HG02763 (cell line): ENCODE measurements around the gene ZNF438.

ENCODE experiments used
- ATAC-seq: cut with Tn5 transposase; IDR thresholded peaks from one replicate; pipeline ENCODE4 v1.9.1; 2021; ENCODE audit warnings: mild to moderate bottlenecking, moderate library complexity; ENCODE audit not compliant: unreplicated experiment

Gene ZNF438

DNA sequence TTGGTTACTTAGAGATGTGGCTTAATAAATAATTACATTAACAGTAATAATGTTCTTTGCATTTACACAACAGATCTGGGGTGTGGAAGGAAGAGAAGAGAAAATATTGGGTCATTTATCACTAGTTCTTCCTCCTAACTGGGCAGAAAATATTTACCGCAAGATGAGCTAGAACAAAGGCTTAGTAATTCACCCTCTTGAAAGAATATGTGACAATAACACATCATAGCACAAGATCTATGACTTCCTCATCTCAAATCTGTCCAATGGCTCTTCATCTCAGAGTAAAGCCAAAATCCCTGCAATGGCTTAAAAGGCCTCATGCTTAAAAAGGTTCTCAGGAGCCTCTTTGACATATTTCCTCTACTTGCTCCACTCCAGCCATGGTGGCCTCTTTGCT lies 178.6 kb downstream of the ZNF438 start:
- ATAC-seq, result no peak

DNA sequence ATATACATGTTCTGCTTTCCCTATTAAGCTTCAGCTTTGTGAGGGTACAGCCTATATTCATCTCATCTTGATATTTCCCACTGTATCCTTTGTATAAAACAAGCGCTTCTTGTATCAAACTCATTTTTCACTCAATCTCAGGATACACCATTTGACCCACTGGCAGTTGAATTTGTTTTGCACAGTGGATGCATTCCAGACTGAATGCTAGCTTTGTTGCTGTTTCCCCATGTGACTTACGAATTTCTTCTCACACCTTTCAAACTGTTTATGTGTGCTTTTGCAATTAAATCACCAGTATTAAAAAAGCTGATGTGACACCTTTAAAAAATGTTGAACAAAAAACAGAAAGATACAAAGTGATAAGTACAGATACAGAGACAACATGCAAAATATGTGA lies 180.9 kb downstream of the ZNF438 start:
- ATAC-seq, result no peak

DNA sequence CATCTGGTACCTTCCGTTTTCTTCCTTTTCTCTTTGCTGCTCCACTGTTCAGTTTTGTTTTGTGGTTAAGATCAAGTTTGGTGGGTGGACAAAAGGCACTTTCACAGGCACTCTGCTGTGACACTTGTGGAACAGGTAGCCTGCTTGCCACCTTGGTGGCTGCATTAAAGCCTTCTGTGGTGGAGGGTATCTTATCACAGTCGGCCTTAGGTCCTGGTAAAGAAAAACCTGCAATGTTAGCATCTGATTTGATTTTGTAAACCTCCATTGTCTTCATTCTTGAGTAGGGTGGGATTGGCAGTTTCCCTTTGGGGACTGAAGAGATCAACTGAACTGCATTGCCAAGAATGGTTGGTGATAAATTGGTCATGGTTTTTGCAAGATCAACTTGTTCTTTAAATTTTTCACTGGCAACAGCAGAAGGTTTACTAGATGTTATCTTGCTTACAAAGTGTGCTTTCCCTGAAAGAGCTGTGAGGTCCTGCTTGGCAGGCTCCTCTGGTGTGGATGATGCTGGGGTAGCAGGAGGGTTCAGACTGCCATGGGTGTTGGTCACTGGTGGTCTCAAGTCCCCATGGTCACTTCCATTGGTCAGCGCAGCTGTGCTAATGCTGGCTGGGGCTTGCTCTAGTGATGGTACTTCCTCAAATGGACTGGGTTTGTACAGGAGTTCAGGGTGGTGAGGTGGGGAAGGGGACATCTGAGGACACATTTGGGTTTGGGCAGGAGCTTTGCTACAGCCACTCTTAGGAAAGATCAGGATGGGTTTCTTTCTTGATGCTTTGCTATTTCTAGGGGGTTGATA lies 182.2 kb downstream of the ZNF438 start:
- no peak for ATAC-seq

DNA sequence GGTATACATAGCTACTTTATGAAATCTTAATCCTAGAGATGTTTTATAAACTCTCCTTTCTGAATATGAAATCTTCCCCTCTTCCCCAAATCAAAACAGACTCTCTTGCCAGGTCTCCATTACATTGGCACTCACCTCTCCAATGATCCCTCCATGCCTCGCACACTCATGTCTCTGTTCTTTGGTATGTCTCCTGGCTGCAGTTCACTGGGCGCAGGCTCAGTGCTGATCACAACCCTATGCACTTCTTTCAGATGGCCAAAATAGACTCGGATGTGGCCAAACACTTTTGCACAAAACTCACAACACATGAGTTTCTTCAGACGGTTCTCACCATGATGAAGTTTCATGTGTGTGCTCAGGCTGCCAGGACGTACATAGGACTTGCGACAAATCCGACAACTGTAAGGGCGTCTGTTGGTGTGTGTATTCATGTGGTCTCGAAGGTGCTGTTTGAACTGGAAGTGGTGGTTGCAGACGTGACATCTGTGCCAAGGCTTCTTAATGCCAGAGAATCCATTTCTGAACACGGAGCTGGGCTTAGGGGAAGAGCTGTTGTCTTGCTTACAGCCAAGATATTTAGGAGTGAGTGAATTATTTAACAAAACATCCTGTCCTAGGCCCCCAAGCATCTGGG lies 183.2 kb downstream of the ZNF438 start:
- no peak for ATAC-seq

DNA sequence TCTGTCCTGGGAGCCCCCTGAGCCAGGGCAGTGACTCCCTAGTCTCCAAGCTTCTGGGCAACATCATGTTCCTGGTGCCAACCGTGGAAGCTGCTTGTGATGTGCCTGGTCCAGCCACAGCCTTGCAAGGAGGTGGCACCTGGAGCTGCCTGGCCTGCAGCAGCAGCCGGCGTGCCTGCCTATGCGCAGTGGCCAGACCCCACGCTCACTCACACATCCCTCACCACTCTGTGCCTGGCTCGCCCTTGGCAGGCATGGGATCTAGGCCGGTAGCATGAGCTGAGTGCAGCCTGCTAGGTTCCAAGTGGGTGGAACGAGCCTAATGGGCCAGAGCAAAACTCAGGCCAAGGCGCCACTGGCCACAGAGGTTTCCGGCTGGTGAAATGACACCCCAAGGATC lies 184.0 kb downstream of the ZNF438 start:
- ATAC-seq, result no peak

DNA sequence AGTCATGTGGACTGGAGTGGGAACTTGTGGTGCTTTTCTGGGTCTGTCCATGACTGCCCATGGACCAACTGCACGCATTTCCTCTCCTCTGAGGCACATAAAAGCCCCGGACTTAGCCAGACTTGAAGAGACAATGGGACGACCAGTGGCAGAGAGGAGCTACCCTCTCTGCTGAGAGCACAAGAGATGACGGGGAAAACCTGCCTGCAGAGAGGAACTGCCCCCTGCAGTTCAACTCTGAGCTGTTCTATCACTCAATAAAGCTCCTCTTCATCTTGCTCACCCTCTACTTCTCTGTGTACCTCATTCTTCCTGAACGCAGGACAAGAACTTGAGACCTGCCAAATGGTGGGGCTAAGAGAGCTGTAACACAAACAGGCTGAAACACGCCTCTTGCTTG lies 184.5 kb downstream of the ZNF438 start:
- no peak for ATAC-seq

DNA sequence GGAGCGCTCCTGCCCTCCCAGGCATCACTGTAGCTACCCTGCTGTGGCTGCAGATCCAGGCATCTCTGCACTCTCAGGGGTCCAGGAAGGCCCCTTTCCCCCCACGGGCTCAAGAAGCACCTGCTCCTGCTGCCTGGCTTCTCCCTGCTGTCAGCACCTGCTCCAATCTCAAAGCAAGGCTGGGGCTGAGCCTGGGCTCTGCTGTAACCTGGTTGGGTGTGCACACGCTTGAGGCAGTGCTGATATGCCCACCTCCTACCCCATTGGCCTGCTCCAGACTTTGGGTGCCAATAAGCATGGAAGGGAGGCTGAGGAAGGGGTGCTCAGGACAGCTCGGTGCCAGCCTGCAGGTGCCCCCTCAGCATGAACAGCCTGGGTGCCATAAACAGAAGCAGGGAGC lies 185.0 kb downstream of the ZNF438 start:
- no peak for ATAC-seq

DNA sequence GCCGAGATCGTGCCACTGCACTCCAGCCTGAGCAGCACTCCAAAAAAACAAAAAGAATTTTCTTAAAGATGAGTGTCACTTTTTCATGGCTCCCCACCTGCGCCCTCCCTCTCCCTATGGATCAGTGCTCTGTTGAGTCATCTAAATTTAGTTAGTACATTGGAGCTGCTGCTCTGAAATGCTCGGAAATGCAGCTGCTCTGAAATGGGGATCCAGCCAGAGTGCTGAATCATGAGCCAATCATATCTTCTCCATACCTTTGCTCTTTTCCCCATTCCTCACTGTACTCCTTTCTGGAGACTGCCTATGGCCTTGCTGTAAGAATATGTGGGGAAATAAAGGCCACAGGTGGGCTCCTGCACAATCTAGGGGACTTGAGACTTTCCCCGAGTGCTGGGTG lies 188.8 kb downstream of the ZNF438 start:
- ATAC-seq, result no peak

DNA sequence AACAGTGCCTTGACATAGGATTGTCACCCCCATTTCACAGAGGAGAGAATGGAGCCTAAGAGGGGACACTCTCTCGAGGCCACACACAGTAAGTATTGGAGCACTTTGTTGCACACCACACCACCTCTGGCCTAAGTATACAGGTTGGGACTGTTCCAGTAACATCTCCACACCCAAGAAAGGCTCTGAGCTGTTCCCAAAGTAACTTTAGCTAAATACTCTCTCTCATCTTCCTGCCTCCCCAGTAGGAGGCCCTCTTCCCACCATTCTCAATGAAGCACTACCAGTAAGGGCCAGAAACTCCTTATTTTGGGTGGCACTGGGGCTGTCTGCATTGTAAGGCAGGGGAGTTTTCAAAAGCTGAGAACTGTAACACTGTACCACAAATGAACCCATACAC lies 189.5 kb downstream of the ZNF438 start:
- ATAC-seq, result no peak

DNA sequence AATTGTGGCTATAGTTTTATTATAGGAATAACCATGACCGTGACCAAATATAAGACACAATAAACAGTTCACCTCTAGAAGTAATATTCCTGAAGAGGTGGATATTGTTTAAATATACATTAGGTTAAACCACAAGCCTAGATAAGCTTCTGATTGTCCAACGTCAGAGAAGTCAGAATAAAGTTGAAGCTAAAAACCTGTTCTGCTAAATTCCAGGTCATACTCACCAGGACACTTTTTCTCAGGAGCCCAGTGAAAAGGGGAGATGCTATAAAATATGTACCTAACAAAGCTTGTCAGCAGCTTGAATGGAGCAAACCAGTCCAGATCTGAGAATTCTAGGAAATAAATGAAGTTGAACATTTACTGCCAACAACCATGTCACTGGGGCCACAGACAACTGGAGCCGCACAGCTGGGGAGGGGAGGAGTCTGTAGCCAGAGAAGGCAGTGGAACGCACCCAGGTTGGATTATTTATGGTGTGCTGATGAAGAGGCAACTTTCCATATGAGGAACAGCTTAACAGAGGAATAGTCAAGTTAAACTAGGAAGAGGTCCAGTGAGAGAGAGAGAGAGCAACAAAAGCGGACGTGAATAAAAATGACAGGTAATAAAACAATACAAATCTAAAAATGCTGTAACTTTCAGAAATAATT lies 191.1 kb downstream of the ZNF438 start:
- ATAC-seq, result no peak

DNA sequence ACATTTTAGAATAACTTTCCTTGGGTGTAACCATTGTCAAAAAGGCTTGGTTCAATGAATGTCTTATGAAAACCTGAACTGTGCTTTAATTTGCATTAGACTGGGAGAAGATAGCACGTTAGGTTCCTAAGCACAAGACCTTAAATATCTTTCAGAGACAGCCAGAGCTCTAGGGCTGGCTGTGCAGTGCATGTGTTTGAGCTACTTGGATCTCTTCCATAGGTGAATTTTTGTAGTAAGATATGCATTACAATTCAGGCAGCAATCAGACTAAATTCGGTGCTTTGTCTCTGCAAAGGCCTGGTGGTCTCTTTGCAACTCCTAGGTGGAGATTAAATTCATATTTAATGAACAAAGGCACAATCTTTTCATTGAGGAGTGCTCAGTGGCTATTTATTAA lies 192.0 kb downstream of the ZNF438 start:
- ATAC-seq, result no peak

DNA sequence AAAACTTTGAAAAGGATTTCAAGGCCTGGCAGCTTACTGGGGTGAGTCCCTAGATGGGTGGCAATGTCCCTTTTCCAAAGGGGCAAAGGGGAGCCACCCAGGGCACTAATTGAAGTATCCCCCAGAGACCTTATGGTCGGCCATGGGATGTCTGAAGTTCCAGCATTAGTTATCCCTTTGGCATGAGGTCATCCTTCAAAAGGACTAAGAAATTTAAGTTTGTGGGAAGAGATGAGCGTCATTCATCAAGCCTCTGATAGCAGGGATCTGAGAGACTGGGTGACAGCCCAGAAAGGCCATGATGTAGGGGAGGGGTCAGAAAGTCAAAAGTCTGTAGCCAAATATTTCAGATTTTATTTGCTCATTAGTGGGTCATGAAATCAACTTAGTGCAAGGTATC lies 195.3 kb downstream of the ZNF438 start:
- ATAC-seq, result no peak

DNA sequence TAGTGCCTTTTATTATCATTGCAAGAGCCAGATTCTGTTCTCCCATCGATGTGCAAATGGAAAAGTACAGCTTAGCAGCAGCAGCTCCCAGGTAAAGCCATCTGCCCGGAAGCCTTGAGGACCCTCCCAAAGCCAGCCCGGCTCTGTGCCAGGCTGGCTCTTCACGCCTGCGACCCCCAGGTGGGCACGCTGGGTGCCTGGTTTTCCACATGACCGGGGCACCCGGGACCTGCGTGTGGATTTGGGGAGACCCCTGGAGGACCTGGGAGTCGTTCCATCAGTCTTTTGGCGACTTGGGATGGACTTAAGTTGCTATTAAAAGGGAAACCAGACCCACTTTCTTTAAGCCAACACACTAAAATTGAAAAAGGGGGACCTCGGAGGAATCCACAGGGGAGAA lies 196.5 kb downstream of the ZNF438 start:
- ATAC-seq, result no peak

DNA sequence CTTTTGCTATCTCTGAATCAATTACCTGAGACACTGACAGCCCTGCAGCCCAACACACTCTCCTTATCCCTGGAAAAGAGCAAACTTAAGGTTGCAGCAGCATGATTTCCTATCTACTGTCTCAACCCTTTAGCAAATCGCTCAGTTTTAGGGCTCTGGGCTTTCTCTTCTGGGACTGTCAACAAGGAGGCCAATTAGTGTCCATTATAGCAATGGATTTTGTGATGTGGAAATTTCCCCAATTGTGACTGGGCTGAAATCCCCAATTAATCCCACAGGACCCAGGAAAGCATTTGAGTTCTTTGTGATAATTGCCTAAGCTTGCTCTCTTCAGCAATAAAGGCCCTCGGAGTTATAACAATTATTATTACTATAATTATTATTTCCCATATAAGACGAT lies 197.0 kb downstream of the ZNF438 start:
- ATAC-seq, result no peak

DNA sequence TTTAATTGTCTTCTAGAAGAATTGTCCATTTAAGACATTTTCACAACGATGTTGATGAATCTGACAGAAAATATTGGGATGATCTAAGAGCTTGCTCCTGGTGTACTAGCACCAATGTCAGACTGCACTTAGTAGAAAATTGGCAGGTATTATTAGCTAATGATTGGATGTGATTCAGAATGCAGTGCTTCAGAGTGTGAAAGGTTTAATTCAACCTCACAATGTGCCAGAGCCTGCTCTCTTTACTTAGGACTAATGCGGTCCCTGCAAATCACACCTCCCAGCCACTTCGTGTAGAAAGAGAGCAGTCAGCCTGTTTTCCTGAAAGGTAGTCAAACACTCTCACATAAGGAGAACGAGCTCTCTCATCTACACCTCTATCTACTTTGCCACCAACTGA lies 197.5 kb downstream of the ZNF438 start:
- ATAC-seq, result no peak

DNA sequence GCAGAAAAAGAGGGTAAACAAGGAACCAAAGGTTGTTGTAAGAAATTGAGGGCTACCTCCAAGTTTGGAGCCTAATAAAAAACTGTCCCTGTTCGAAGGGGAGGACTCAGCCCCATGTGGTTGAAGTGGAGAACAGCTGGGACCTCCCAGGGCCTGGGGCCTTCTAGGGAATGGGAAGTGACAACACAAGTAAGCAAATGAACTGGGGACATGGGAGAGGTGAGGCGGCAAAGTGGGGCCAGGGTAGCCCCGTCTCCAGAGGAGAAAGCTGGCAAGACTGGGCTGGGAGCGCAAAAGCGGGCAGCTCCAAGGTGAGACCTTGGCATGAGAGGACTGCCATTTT lies 198.1 kb downstream of the ZNF438 start:
- ATAC-seq, result no peak

DNA sequence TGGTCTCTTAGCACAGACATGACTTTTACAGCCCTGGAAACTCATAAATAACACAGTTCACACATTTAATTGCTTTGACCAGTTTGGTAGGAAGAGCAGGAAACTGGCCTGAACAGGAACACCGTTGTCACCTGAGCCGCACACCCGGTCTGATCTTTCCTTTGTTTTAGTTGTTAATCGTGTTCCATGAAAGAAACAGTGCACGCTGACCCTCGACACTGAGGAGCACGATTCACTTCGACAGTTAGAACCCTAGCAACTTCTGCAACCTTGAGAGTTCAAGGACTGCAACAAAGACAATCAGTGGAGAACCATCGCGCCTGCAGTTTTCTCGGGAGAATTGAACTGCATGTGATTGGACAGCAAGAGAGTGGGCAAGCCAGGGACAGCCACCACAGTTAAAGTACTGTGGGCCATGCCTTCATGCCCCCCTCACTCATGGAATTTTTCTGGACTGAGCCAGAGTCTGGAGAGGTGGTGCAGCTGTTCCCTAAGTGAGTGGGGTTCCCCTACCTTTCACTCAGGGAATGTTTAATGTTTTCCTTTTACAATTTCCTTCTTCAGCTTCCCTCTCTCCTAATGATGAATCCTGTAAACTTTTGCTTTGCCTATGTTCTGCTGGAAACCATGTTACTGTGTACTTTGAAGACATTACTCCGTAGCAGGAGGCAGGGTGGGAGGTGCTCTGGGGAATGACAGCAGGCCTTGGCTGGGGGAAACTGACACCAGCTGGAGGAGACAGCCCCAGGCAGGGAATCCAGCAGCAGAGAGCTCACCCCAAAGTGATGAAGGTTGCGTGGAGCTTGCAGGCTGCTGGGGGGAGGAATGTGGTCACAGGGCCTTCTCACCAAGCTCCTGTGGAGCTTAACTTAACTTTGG lies 198.7 kb downstream of the ZNF438 start:
- no peak for ATAC-seq

DNA sequence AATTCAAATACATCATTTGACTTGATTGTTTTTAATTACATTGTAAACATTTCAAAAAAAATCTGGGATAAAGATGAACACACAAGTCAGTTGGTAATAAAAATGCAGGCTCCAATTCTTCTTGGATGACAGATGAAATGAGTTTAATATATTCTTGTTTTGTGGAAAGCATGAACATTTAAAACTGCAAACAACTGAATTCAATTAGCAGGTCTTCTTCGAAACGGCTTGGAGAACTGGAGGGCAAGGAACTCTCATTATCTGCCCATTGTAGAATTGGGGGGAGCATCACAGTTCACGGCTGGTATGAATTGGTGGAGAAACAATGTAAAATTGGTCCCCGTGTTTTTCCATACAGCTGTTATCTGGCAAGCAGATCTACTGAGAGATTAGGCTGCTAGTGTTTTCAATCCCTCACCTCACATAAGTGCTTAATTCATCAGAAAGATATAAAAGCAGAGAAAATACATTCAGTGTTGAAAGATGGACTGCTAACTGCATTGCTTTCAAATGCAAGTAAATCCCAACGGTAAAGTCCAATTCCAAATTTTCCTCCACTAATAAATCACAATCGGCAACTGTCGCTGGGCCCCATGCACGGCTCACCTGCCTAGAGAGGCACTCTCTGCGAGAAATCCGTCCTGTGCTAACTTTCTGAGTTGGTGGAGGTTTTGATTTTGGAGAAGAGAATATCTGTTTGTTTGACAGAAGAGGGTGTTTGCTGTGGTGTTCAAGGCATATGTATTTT lies 199.5 kb downstream of the ZNF438 start:
- ATAC-seq, result no peak

DNA sequence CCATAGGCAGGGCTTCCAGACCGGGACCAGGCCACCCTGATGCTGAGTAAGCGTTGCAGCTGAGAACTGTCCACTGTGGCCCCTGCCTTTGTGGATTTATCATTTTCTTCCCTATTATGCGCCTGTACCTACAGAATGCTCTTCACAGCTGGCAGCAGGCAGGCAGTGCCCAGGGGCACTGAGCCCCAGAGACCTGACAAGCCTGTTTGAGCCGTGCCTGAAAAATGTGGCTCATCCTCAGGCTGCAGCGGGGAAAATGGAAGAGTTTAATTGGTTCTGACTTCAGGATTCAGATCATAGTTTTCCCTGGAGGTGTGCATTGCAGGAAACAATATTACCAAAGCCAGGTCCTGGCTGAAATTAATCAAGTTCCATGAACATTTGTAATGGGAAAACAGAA lies 200.2 kb downstream of the ZNF438 start:
- ATAC-seq, result no peak

DNA sequence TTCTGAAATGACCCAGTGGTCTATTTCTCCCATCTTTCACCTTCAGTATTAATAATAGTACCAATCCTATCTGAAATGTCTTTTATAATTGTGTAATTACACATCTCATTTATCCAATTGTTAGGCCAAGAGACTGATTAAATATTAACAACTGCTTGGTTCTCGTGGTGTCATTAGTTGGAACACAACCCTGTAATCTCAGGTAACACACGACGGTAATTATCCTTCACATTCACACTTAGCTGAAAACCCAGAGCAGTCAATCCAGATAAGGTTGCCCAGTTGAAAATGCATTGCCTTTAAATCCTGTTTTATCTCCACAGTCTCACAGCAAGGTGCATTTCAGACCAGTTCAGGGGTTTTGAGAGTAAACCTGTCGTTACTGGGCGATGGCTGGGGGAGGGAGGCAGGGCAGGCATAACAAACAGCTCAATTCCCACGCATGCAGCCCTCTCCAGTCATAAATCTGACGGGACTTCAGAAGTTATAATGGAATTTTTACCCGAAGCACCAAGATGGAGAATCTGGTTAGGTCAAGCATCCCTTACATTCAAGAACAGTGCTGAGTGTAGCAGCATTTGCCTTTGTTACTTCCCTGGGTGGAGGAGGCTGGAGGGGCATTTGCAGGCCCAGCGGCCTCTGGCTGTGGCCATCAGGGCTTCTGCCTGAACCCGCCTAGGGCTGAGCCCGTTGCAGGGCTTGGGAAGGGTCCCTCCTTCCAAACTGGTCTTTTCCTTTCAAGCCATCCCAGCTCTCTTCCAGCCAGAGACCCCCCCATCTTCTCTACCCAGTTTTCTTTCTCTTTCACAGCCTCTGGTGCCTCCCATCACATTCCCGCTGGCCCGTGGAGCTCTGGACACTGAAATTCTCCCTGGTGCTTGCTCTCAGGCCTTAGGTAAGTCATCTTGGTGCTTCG lies 201.1 kb downstream of the ZNF438 start:
- no peak for ATAC-seq
